Vagina (tissue), 2 donors: ENCODE results near the gene VSTM2B. TPM values are rescaled to one million over a fixed set of nuclear protein-coding genes. Genes with fewer than 3 reads are reported as not detected.

ENCODE experiments used
- DNase-seq, 2 donors: peaks; one replicate each; pipeline ENCODE4 v3.0.0-alpha.2; 2017; ENCODE audit errors: extremely low spot score in 2 of 2
- H3K27ac ChIP-seq: fragments of 200-600 bp; sonication (generic); one replicate; pipeline ENCODE4 v1.5.1; 2019
- H3K27me3 ChIP-seq: fragments of 200-600 bp; sonication (generic); one replicate; pipeline ENCODE4 v1.5.1; 2019
- H3K36me3 ChIP-seq, 2 donors: fragments of 200-600 bp; sonication (generic); one replicate each; pipeline ENCODE4 v1.5.1; 2017 to 2019
- H3K4me1 ChIP-seq: fragments of 200-600 bp; sonication (generic); one replicate; pipeline ENCODE4 v1.5.1; 2019
- H3K4me3 ChIP-seq, 2 donors: fragments of 200-600 bp; sonication (generic); 1 replicate in 1 of 2; 2 replicates in 1 of 2; pipeline ENCODE4 v1.5.1; 2016 to 2019
- H3K9me3 ChIP-seq: fragments of 200-600 bp; sonication (generic); one replicate; pipeline ENCODE4 v1.5.1; 2019
- CTCF ChIP-seq, 3 experiments: fragments of 450-650 bp in 2 of 3; fragments of 200-600 bp in 1 of 3; sonication (generic) in 1 of 3; IDR thresholded peaks; one replicate each; pipeline ENCODE4 v1.5.1; 2017 to 2019; ENCODE audit warnings: antibody characterized with exemption in 3 of 3, mild to moderate bottlenecking in 2 of 3, moderate library complexity in 2 of 3
- POLR2A ChIP-seq, 2 donors: fragments of 450-650 bp; IDR thresholded peaks; one replicate each; pipeline ENCODE4 v1.6.1; 2017; ENCODE audit warnings: antibody characterized with exemption in 2 of 2, mild to moderate bottlenecking in 2 of 2, moderate library complexity in 2 of 2
- POLR2AphosphoS5 ChIP-seq, 2 donors: sonication (generic); formaldehyde crosslinking; IDR thresholded peaks; one replicate each; pipeline ENCODE4 v1.9.0; 2017; ENCODE audit warnings: antibody characterized with exemption in 2 of 2, mild to moderate bottlenecking in 2 of 2, low read depth in 1 of 2; ENCODE audit not compliant: insufficient read depth in 1 of 2
- intact Hi-C: fragments of 100-400 bp; cut with DNase I; formaldehyde crosslinking; loops from one replicate; pipeline ENCODE4 v1.15.1; 2023
- total RNA-seq: library from RNA; depleted of rRNA; stranded (reverse); fragments of >200 nt; gene quantifications from one replicate; pipeline ENCODE4 v1.2.3, GENCODE V29; 2016

VSTM2B gene
- total RNA-seq, 1 donor from 2014 or later = 0.98 TPM

GRCh38 chr19:29587518-29587986 lies 61.8 kb downstream of the VSTM2B start:
- intact Hi-C loops = no loop called here
- H3K27me3 ChIP-seq = no peaks in the 10 kb centered on the region

GRCh38 chr19:29588095-29588494 lies 62.3 kb downstream of the VSTM2B start:
- intact Hi-C loops = no loop called here
- no peak overlapping the region for H3K27ac ChIP-seq
- no peaks in the 10 kb centered on the region for H3K9me3 ChIP-seq
- no peaks in the 10 kb centered on the region for H3K27me3 ChIP-seq
- no peak for DNase-seq
- no peaks in the 10 kb centered on the region for H3K36me3 ChIP-seq
- H3K4me3 ChIP-seq = no peak overlapping the region
- no peaks in the 10 kb centered on the region for H3K4me1 ChIP-seq
- TF ChIP-seq POLR2AphosphoS5 (IDR thresholded peaks at IDR 0.05; ENCODE audit: insufficient read depth in 1 of 2, low read depth in 1 of 2) = no peak
- no peak for TF ChIP-seq POLR2A (IDR thresholded peaks at IDR 0.05)
- TF ChIP-seq CTCF (IDR thresholded peaks at IDR 0.05) = no peak

More at GRCh38 chr19:29587518-29587986, 61.8 kb downstream of the VSTM2B start:
- Histone ChIP-seq H3K4me1 (no peaks in the 10 kb centered on the region), H3K9me3 (no peaks in the 10 kb centered on the region), H3K4me3 (no peak overlapping the region), H3K27ac (no peak overlapping the region), H3K36me3 (no peaks in the 10 kb centered on the region)
- DNase-seq = no peak
- TF ChIP-seq POLR2A (IDR thresholded peaks at IDR 0.05) (no peak), POLR2AphosphoS5 (IDR thresholded peaks at IDR 0.05; ENCODE audit: insufficient read depth in 1 of 2, low read depth in 1 of 2) (no peak), CTCF (IDR thresholded peaks at IDR 0.05) (no peak)

- Histone ChIP-seq H3K4me1 (no peaks in the 10 kb centered on the region), H3K9me3 (no peaks in the 10 kb centered on the region), H3K36me3 (no peaks in the 10 kb centered on the region), H3K4me3 (no peak overlapping the region), H3K27me3 (no peaks in the 10 kb centered on the region), H3K27ac (no peak overlapping the region)
- TF ChIP-seq CTCF (IDR thresholded peaks at IDR 0.05) (no peak), POLR2AphosphoS5 (IDR thresholded peaks at IDR 0.05; ENCODE audit: insufficient read depth in 1 of 2, low read depth in 1 of 2) (no peak), POLR2A (IDR thresholded peaks at IDR 0.05) (no peak)
- intact Hi-C loops = no loop called here
- DNase-seq = no peak
Observed at GRCh38 chr19:29590278-29590677, 64.5 kb downstream of the VSTM2B start.

- no peaks in the 10 kb centered on the region for H3K4me1 ChIP-seq
- no peaks in the 10 kb centered on the region for H3K27me3 ChIP-seq
- TF ChIP-seq POLR2A (IDR thresholded peaks at IDR 0.05) = no peak
- TF ChIP-seq POLR2AphosphoS5 (IDR thresholded peaks at IDR 0.05; ENCODE audit: insufficient read depth in 1 of 2, low read depth in 1 of 2) = no peak
- no peak for TF ChIP-seq CTCF (IDR thresholded peaks at IDR 0.05)
- no peaks in the 10 kb centered on the region for H3K36me3 ChIP-seq
- H3K4me3 ChIP-seq = no peak overlapping the region
- no peaks in the 10 kb centered on the region for H3K9me3 ChIP-seq
- H3K27ac ChIP-seq = no peak overlapping the region
- no peak for DNase-seq
- intact Hi-C loops = no loop called here
Observed at GRCh38 chr19:29591670-29592069, 65.9 kb downstream of the VSTM2B start.

GRCh38 chr19:29593869-29594268 lies 68.1 kb downstream of the VSTM2B start:
- Histone ChIP-seq H3K9me3 (no peaks in the 10 kb centered on the region), H3K36me3 (no peaks in the 10 kb centered on the region), H3K27me3 (no peaks in the 10 kb centered on the region), H3K4me3 (no peak overlapping the region), H3K27ac (no peak overlapping the region), H3K4me1 (no peaks in the 10 kb centered on the region)
- TF ChIP-seq POLR2A (IDR thresholded peaks at IDR 0.05) = no peak
- no peak for TF ChIP-seq CTCF (IDR thresholded peaks at IDR 0.05)
- no peak for TF ChIP-seq POLR2AphosphoS5 (IDR thresholded peaks at IDR 0.05; ENCODE audit: insufficient read depth in 1 of 2, low read depth in 1 of 2)
- DNase-seq = no peak
- intact Hi-C loops = no loop called here
